ENCODE data around the gene ATP6V1C2.

GRCh38 chr2:10812362-10813162, 91.1 kb downstream of the ATP6V1C2 start, which contains the start of gene PDIA6:
- TF ChIP-seq POLR2AphosphoS5 (IDR thresholded peaks at IDR 0.05; ENCODE audit: low read depth, low read length) = peak; percentile 42; the same call in 1 of the 2 replicates
- peak; percentile 79; the same call in 1 of the 2 replicates for TF ChIP-seq POLR2A (IDR thresholded peaks at IDR 0.05; ENCODE audit: low read depth, low read length)
- no peak; the same call in 1 of the 2 replicates for TF ChIP-seq TAF1 (IDR thresholded peaks at IDR 0.05; ENCODE audit: borderline replicate concordance, low read depth, low read length)

Data from GM12892 (cell line).